AG04449 (cell line): ENCODE data around the gene MMP28.

Experiments
- CTCF ChIA-PET: fragments of 350-600 bp; formaldehyde crosslinking; extraction: SDS; loops from one replicate; lab custom pipeline; 2021; ENCODE audit warnings: antibody characterized with exemption; lab: Yijun Ruan, JAX
- POLR2A ChIA-PET: fragments of 400-600, 350-600 bp; formaldehyde crosslinking; extraction: SDS; loops from one replicate; lab custom pipeline; 2020; ENCODE audit warnings: antibody characterized with exemption, inconsistent platforms; lab: Yijun Ruan, JAX
- DNase-seq: peaks from one replicate; pipeline ENCODE4 v3.0.0-alpha.2; 2010; ENCODE audit warnings: low read depth, low spot score
- H3K4me3 ChIP-seq: 2 replicates; pipeline ENCODE4 v1.5.1; 2011; ENCODE audit warnings: low read depth, mild to moderate bottlenecking, control low read depth, low read length
- TF ChIP-seq, protein P1 (sequence below): IDR thresholded peaks from one replicate; pipeline ENCODE4 v1.5.1; 2011; ENCODE audit warnings: mild to moderate bottlenecking, moderate library complexity, low read length, control low read depth, inconsistent platforms; ENCODE audit not compliant: insufficient read depth; ENCODE audit errors: missing control alignments

The MMP28 gene

DNA sequence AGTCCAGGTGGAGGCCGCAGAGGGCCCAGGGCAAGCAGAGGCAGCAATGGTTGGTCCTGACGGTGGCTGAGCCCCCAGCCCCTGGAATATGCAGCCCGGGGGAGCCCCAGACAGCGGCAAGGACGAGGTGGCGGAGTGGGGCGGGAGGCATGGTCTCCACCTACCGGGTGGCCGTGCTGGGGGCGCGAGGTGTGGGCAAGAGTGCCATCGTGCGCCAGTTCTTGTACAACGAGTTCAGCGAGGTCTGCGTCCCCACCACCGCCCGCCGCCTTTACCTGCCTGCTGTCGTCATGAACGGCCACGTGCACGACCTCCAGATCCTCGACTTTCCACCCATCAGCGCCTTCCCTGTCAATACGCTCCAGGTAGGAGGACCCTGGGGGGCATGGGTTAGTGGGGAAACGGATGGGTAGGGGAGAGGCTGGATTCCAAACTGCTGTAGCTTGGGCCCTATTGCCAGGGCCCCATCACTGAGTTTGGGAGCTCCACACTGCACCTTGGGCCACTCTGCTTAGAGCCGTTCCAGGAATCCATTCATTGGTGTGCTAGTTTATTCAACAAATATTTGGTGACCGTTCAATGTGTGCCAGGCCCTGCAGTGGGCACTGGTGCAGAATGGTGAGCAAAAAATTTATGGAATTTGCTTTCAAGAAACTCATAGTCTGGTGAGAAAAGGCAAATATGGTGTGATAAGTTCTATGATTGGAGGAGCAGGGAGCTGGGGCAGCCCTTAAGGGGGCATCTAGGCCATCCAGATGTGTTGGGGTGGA lies 60.2 kb downstream of the MMP28 start:
- CTCF ChIA-PET, result interaction anchor here (2.1 to 6.5 kb wide), 3 partner anchors 12 to 122 kb away, joined by 7 to 51 read pairs (median 15); no protein-coding TSS in a partner anchor
- TF ChIP-seq, protein P1, sequence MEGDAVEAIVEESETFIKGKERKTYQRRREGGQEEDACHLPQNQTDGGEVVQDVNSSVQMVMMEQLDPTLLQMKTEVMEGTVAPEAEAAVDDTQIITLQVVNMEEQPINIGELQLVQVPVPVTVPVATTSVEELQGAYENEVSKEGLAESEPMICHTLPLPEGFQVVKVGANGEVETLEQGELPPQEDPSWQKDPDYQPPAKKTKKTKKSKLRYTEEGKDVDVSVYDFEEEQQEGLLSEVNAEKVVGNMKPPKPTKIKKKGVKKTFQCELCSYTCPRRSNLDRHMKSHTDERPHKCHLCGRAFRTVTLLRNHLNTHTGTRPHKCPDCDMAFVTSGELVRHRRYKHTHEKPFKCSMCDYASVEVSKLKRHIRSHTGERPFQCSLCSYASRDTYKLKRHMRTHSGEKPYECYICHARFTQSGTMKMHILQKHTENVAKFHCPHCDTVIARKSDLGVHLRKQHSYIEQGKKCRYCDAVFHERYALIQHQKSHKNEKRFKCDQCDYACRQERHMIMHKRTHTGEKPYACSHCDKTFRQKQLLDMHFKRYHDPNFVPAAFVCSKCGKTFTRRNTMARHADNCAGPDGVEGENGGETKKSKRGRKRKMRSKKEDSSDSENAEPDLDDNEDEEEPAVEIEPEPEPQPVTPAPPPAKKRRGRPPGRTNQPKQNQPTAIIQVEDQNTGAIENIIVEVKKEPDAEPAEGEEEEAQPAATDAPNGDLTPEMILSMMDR, result no peak
- DNase-seq, result no peak
- H3K4me3 ChIP-seq, result no peak overlapping the region
- POLR2A ChIA-PET, result no interaction called here

DNA sequence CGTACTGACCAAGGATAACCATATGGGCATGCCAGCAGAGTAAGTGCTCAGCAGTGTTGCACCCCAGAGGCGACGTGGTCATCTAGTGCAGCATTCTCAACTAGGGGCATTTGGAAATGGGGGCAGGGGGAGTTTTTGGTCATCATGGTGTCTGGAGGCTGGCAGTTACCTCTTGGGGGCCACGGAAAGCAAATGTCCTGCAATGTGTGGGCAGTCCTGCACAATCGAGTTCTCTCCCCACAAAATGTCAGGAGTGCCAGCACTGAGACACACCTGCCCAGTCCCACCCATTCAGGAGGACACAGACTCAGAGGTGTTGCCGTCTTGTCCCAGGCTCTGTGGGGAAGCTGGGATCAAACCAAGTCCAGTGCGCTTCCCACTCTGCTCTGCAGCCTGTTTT lies 61.0 kb downstream of the MMP28 start:
- ChIA-PET POLR2A (no interaction called here), CTCF (interaction anchor here (2.1 to 6.5 kb wide), 3 partner anchors 13 to 121 kb away, joined by 7 to 43 read pairs (median 9); no protein-coding TSS in a partner anchor)
- TF ChIP-seq, protein P1, result no peak
- DNase-seq, result no peak
- no peak overlapping the region for H3K4me3 ChIP-seq

DNA sequence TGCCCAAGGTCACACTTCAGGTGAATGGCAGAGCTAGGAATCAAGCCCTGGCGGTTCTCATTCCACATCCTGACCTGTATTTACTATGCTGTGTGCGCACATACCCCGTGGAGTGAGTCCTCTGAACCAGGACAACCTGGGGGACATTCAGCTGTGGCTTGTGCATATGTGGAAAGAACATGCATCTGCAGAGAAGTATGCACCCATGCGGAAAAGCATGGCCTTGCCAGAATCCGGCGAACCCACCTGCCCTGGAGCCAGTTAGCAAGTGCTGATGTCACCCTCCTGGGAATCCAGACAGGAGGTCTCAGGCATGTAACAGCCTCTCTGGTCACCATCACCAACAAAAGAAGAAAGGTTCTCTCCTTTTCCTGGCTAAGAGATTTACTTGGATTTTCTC lies 62.1 kb downstream of the MMP28 start:
- ChIA-PET CTCF (interaction anchor here (1.7 to 6.5 kb wide), 4 partner anchors 11 to 120 kb away, joined by 7 to 43 read pairs (median 8); no protein-coding TSS in a partner anchor), POLR2A (no interaction called here)
- DNase-seq, result no peak
- H3K4me3 ChIP-seq, result no peak overlapping the region
- TF ChIP-seq, protein P1, result no peak

- H3K4me3 ChIP-seq, result peak overlapping the region; percentile 6; the same call in 1 of the 2 replicates
- POLR2A ChIA-PET, result no interaction called here
- DNase-seq, result no peak
- CTCF ChIA-PET, result interaction anchor here (1.7 to 6.5 kb wide), 4 partner anchors 11 to 119 kb away, joined by 7 to 43 read pairs (median 8); no protein-coding TSS in a partner anchor
- TF ChIP-seq, protein P1, result no peak
Observed at GRCh38 chr17:35732806-35733136, 62.7 kb downstream of the MMP28 start.

DNA sequence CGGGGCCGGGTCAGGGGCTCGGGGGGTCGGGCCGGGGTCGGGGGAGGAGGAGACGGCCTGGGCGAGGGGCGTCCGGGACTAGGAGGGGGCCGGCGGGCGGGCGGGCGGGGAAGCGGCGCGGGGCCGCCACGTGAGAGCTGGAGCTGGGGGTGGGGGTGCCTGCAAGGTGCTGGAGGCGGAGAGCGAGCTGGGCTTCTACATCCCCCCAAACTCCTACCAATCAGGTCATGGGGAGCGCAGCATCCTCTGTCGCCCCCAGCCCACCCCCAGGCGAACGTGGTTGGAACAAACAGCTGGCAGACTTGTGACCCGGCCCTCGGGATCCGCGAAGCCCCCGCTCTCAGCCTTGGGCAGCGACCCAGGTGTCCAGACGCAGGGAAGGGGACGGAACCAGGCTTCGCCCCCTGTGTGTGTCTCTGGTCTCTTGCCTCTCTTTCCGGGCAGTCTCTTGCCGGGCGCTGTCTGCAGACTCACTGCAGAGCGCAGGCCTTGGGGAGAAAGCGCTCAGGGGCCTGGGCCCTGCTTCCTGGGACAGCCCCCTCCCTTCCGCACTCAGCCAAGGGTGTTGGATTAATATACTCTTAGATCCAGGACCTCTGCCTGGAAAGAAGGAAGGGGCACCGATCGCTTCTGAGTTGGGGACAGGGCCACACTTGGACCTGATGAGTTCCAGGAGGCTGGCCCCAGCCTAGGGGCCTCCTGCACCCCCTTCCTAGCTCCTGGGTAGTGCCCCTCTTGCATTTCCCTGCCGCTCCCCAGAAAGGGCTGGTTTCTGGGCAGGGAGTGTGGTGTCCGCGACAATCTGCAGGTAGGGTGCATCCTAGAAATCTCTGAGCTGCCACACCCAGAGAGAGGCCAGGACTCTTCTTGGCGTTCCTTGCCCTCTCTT lies 63.3 kb downstream of the MMP28 start:
- ChIA-PET POLR2A (interaction anchor here (0.9 to 1.1 kb wide), 2 partner anchors 11 to 359 kb away, joined by 3 read pairs; partner anchors contain the start of gene SLFN11), CTCF (interaction anchor here (0.6 to 6.5 kb wide), 11 partner anchors 9 to 420 kb away, joined by 3 to 43 read pairs (median 4); no protein-coding TSS in a partner anchor)
- H3K4me3 ChIP-seq, result peak overlapping the region; percentile 64
- DNase-seq, result no peak
- TF ChIP-seq, protein P1, result no peak
